K562 (cell line): Measurements from ENCODE around the gene CDKN1C. TPM values are rescaled to one million over a fixed set of nuclear protein-coding genes. Genes with fewer than 3 reads are reported as not detected.
A peak's percentile ranks its signal among the peaks of the same experiment; 100 is the strongest.

Source experiments
- ARNT ChIP-seq, 2 experiments: fragments of 450-650 bp; IDR thresholded peaks; 2 replicates each; pipeline ENCODE4 v1.6.1; 2016; ENCODE audit warnings: mild to moderate bottlenecking in 1 of 2
- DPF2 ChIP-seq: fragments of 450-650 bp; IDR thresholded peaks from 2 replicates; pipeline ENCODE4 v1.6.1; 2016
- FOXP4 ChIP-seq: sonication (generic); formaldehyde crosslinking; IDR thresholded peaks from 2 replicates; pipeline ENCODE4 v1.8.0; 2022; ENCODE audit warnings: mild to moderate bottlenecking, missing genetic modification reagents, borderline replicate concordance
- GTF2E2 ChIP-seq: fragments of 200-800 bp; sonication (Bioruptor generic); IDR thresholded peaks from 2 replicates; pipeline ENCODE4 v1.6.1; 2016; ENCODE audit warnings: missing genetic modification characterization, missing compliant biosample characterization
- NCOA2 ChIP-seq, 2 experiments: fragments of 450-650 bp; IDR thresholded peaks; 2 replicates each; pipeline ENCODE4 v1.6.1; 2018; ENCODE audit warnings: mild to moderate bottlenecking in 2 of 2, moderate library complexity in 1 of 2; ENCODE audit not compliant: partially characterized antibody in 2 of 2
- NFIC ChIP-seq: fragments of 450-650 bp; IDR thresholded peaks from 2 replicates; pipeline ENCODE4 v1.6.1; 2017; ENCODE audit warnings: mild to moderate bottlenecking, inconsistent platforms
- NFYB ChIP-seq: IDR thresholded peaks from 2 replicates; pipeline ENCODE4 v1.6.1; 2011; ENCODE audit warnings: mild to moderate bottlenecking, moderate library complexity; ENCODE audit not compliant: insufficient read length; ENCODE audit errors: extremely low read depth
- POLR2AphosphoS5 ChIP-seq: IDR thresholded peaks from 2 replicates; pipeline ENCODE4 v1.6.1; 2011; ENCODE audit warnings: mild to moderate bottlenecking, low read depth, low read length, moderate library complexity; ENCODE audit not compliant: control insufficient read depth, insufficient read depth
- RAD21 ChIP-seq, 2 experiments: fragments of 250-450 bp in 1 of 2; fragments of 450-650 bp in 1 of 2; sonication (Bioruptor Pico) in 1 of 2; formaldehyde crosslinking in 1 of 2; IDR thresholded peaks in 1 of 2; conservative IDR thresholded peaks in 1 of 2; 2 replicates each; pipeline versions ENCODE4 v1.4.0 to v1.8.0; 2020 to 2022; ENCODE audit warnings: mild to moderate bottlenecking in 2 of 2, moderate library complexity in 1 of 2
- RNF2 ChIP-seq: sonication (generic); IDR thresholded peaks from 2 replicates; pipeline ENCODE4 v1.6.1; 2016
- SIN3A ChIP-seq, 2 experiments: fragments of 150-350 bp in 1 of 2; IDR thresholded peaks; 2 replicates each; pipeline ENCODE4 v1.6.1; 2011 to 2016; ENCODE audit warnings: borderline replicate concordance in 2 of 2, low read depth in 2 of 2, low read length in 2 of 2, mild to moderate bottlenecking in 2 of 2, moderate library complexity in 2 of 2; ENCODE audit not compliant: control insufficient read depth in 1 of 2
- SRSF1 ChIP-seq: fragments of 200-400 bp; formaldehyde crosslinking; IDR thresholded peaks from 2 replicates; pipeline ENCODE4 v1.6.1; 2017; ENCODE audit warnings: mild to moderate bottlenecking, low read depth, low read length, moderate library complexity
- XRCC5 ChIP-seq: fragments of 200-400 bp; formaldehyde crosslinking; IDR thresholded peaks from 2 replicates; pipeline ENCODE4 v1.6.1; 2017; ENCODE audit warnings: low read depth, mild to moderate bottlenecking, low read length
- ZNF184 ChIP-seq: sonication (generic); formaldehyde crosslinking; IDR thresholded peaks from 2 replicates; pipeline ENCODE4 v1.5.0; 2020; ENCODE audit warnings: missing genetic modification reagents
- ZNF408 ChIP-seq: fragments of 250-450 bp; sonication (Bioruptor Pico); IDR thresholded peaks from 2 replicates; pipeline ENCODE4 v1.4.0; 2020; ENCODE audit warnings: low read depth, mild to moderate bottlenecking, moderate library complexity
- ZNF512 ChIP-seq: IDR thresholded peaks from 2 replicates; pipeline ENCODE4 v1.6.1; 2016; ENCODE audit warnings: missing genetic modification characterization, missing compliant biosample characterization
- polyA plus RNA-seq, 8 experiments: library from polyadenylated mRNA; depleted of rRNA in 4 of 8; stranded (reverse) in 5 of 8; unstranded in 3 of 8; fragments of >200 nt; fragmentation: Nextera tagmentation in 2 of 8; fragmentation: Illumina TruSeq in 1 of 8; extraction: Ambion mirVana in 2 of 8; extraction: Trizol in 1 of 8; gene quantifications; 2 replicates each; pipeline versions ENCODE4 v1.2.1 to v1.2.3, GENCODE V29; 2011 to 2014; ENCODE audit warnings: inconsistent platforms in 1 of 8, missing spikeins in 1 of 8
- total RNA-seq, 7 experiments: library from RNA; depleted of rRNA in 6 of 7; stranded (reverse); fragments of >200 nt in 6 of 7; fragmentation: Illumina TruSeq in 2 of 7; extraction: Trizol in 2 of 7; gene quantifications; 2 replicates each; pipeline versions ENCODE4 v1.2.1 to v1.2.3, GENCODE V29; 2011 to 2021; ENCODE audit warnings: low replicate concordance in 1 of 7
- TF ChIP-seq, protein P1 (sequence below): sonication (generic); formaldehyde crosslinking; IDR thresholded peaks from 2 replicates; pipeline ENCODE4 v1.8.0; 2023; ENCODE audit warnings: mild to moderate bottlenecking, missing genetic modification reagents
- TF ChIP-seq, protein P2 (sequence below): sonication (generic); formaldehyde crosslinking; IDR thresholded peaks from 2 replicates; pipeline ENCODE4 v1.8.0; 2022; ENCODE audit warnings: missing genetic modification reagents, mild to moderate bottlenecking, moderate library complexity, borderline replicate concordance
- TF ChIP-seq, protein P3 (sequence below): sonication (generic); formaldehyde crosslinking; IDR thresholded peaks from 2 replicates; pipeline ENCODE4 v1.8.0; 2022; ENCODE audit warnings: mild to moderate bottlenecking, missing genetic modification reagents

Gene CDKN1C
- total and polyA plus RNA-seq, 9 of the 15 experiments (the other 6 are each of a cell fraction or from before 2014, with no cell fraction given) = 2.8 to 21.1 (median 9.3) TPM

- TF ChIP-seq ZNF408 (CRISPR knock-in tag) (no peak), XRCC5 (no peak), ZNF184 (CRISPR knock-in tag) (no peak), SRSF1 (no peak), DPF2 (peak; percentile 20; the same call in 1 of the 2 replicates), ARNT (IDR thresholded peaks at IDR 0.05) (no peak), GTF2E2 (tag) (no peak), SIN3A (IDR thresholded peaks at IDR 0.05; ENCODE audit: borderline replicate concordance in 2 of 2, control insufficient read depth in 1 of 2, low read depth in 2 of 2, low read length in 2 of 2) (no peak), NFYB (no peak), RNF2 (peak; percentile 29; the same call in 1 of the 2 replicates), NFIC (peak; percentile 41), RAD21 (CRISPR knock-in tag; conservative IDR thresholded peaks at IDR 0.05 in 1 of 2, IDR thresholded peaks at IDR 0.05 in 1 of 2) (peak; percentile 79 to 81), ZNF512 (tag) (no peak), NCOA2 (IDR thresholded peaks at IDR 0.05; ENCODE audit: partially characterized antibody in 2 of 2) (no peak), FOXP4 (CRISPR knock-in tag) (peak; percentile 91; the same call in 1 of the 2 replicates), POLR2AphosphoS5 (no peak)
- TF ChIP-seq, protein P1, sequence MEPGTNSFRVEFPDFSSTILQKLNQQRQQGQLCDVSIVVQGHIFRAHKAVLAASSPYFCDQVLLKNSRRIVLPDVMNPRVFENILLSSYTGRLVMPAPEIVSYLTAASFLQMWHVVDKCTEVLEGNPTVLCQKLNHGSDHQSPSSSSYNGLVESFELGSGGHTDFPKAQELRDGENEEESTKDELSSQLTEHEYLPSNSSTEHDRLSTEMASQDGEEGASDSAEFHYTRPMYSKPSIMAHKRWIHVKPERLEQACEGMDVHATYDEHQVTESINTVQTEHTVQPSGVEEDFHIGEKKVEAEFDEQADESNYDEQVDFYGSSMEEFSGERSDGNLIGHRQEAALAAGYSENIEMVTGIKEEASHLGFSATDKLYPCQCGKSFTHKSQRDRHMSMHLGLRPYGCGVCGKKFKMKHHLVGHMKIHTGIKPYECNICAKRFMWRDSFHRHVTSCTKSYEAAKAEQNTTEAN = 0 out of 2 replicates have a peak, but pooled peaks have one; percentile 93
- TF ChIP-seq, protein P2, sequence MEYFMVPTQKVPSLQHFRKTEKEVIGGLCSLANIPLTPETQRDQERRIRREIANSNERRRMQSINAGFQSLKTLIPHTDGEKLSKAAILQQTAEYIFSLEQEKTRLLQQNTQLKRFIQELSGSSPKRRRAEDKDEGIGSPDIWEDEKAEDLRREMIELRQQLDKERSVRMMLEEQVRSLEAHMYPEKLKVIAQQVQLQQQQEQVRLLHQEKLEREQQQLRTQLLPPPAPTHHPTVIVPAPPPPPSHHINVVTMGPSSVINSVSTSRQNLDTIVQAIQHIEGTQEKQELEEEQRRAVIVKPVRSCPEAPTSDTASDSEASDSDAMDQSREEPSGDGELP (CRISPR knock-in tag) = peak; percentile 72
- TF ChIP-seq, protein P3, sequence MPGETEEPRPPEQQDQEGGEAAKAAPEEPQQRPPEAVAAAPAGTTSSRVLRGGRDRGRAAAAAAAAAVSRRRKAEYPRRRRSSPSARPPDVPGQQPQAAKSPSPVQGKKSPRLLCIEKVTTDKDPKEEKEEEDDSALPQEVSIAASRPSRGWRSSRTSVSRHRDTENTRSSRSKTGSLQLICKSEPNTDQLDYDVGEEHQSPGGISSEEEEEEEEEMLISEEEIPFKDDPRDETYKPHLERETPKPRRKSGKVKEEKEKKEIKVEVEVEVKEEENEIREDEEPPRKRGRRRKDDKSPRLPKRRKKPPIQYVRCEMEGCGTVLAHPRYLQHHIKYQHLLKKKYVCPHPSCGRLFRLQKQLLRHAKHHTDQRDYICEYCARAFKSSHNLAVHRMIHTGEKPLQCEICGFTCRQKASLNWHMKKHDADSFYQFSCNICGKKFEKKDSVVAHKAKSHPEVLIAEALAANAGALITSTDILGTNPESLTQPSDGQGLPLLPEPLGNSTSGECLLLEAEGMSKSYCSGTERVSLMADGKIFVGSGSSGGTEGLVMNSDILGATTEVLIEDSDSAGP (CRISPR knock-in tag) = peak; percentile 41; the same call in 1 of the 2 replicates
Observed at GRCh38 chr11:2885017-2885677, 428 bp downstream of the CDKN1C start (continued).
